GM19099 (cell line): ENCODE data around the gene TCF3.

Experiments
- POLR2A ChIP-seq: IDR thresholded peaks from 3 replicates; pipeline ENCODE4 v1.6.1; 2011; ENCODE audit warnings: low read depth; ENCODE audit not compliant: insufficient read length; ENCODE audit errors: extremely low read depth

TCF3 gene

DNA sequence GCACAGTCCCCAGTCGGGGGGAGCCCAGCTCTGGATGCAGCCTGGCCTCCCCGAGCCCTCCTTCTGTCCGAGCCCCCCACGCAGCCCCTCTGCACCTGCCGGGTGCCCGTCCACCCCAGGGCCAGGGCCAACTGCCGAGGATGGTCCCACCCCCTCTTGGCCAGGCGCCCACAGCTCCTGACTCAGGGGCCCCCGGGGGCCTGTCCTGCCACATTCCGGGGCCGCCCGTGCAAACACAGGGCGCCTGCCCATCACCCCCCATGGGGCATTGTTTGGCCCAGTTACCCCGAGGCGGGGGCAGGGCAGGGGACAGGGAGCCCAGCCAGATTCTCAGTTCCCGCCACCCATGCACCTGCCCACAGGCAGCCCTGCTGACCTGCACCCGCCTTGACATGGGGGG is 5.3 kb upstream of the TCF3 start:
- no peak for TF ChIP-seq POLR2A

DNA sequence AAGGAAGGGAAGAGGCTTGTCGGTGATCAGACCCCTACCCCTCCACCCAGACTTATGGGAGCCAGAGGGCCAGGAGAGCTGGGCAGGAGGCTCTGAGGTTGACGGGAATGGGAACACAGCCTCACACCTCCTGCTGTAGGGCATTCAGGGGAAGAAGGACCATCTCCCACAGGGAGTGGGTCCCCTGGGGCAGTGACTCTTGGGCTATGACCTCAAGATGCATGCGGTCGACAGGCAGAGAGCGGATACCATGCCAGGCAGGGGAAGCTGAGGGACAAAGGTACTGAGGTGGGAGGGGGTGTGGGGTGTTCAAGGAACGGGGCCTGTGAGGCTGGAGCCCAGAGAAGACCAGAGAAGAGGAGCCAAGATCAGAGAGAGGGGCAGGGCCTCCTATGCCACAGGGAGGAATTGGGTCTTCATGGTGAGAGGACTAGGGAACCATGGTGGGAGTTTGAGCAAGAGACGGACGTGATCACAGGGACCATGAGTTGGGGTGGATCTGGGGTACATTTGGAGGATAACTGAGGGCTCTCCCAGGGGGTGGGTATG is 4.6 kb upstream of the TCF3 start:
- TF ChIP-seq POLR2A = no peak

DNA sequence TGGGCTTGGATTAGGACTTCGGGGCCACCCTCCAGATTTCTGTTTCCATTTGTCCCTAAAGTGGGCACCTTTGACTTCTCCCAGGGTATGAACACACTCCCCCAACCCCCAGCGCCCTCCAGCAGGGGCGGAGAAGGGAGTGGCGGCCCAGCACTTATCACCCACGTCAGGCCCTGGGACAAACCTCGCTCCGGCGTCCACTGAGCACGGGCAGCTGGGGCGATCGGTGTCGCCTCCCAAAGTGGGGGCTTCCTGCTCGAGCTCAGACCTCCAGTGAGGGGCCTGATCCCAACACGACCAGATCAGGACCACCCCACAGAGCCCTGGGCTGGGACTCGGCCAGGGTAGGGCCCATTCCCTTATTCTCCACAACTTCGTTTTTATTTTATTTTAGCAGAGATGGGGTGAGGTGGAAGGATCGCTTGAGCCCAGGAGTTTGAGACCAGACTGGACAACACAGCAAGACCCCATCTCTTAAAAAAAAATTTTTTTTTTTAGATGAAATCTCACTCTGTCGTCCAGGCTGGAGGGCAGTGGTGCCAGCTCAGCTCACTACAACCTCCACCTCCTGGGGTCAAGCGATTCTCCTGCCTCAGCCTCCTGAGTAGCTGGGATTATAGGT is 3.7 kb upstream of the TCF3 start:
- no peak for TF ChIP-seq POLR2A

DNA sequence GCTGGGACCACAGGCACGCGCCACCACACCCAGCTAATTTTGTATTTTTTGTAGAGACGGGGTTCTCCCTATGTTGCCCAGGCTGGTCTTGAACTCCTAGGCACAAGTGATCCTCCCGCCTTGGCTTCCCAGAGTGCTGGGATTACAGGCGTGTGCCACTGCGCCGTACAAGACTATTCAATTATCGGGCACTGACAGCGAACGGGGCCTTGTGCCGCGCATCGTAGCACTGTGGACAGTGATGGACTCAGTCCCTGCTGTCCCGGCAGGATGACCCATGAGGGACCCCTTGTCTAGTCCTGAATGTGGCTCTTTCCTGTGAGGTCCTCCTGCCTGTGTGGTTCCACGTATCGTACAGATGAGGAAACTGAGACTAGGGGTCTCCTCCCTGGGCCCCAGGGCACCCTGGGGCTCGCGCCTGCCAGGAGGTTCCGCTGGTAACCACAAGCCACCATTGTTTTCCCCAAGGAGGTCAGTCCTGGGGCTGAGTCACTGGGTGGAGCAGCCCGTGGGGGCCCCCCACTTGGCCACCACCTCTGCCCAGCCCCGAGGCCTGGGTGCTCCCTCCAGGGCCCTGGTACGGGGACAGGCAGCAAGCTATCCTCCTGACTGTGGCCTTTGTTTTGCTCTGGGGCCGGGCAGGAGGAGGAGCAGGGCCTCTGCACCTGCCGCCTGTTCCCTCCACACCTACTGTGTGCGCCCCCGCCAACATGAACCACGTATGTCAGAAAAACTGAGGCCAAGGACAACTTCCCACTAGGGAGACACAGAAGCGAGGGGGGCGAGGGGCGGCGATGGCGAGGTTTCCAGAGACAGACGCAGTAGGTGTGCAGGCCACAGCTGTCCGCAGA is 2.9 kb upstream of the TCF3 start:
- no peak for TF ChIP-seq POLR2A

DNA sequence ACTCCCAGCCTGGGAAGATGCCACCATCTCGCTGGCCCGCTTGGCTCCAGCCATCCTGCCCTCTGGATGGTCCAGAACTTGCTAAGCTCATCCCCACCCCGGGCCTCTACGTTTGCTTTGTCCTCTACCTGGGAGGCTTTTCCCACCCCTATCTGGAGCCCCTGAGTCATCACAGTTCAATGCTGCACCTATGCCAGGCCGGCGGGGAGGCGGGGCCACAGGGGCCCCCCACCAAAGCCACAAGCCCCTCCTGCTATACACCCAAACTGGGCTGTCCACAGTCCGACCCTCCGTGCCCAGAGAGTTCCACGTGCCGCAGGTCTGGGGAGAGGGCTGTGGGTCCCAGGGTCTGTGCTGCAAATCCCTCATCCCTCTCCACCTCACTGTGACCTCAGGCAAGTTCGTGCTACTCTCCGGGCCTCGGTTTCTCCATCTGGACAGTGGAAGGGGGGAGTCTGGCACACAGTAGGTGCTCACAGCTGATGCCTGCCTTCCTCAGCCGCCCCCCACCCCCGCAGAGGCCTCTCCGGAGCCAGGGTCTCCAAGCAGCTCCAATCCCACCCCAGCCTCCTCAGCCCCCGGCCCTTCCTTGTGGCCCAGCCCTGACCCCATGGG is 1.9 kb upstream of the TCF3 start:
- no peak for TF ChIP-seq POLR2A

DNA sequence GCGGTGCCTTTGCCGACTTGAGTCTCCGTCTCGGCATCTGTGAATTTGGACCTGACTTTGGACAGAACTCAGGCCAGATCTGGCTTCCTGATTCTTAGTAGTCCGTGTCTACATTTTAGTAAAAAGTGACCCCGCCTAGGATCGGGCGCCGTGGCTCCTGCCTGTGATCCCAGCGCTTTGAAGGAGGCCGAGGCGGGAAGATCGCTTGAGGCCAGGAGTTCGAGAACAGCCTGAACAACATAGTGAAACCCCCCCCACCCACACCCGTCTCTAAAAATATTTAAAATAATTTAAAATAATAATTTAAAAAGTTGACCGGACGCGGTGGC is 849 bp upstream of the TCF3 start:
- no peak for TF ChIP-seq POLR2A

DNA sequence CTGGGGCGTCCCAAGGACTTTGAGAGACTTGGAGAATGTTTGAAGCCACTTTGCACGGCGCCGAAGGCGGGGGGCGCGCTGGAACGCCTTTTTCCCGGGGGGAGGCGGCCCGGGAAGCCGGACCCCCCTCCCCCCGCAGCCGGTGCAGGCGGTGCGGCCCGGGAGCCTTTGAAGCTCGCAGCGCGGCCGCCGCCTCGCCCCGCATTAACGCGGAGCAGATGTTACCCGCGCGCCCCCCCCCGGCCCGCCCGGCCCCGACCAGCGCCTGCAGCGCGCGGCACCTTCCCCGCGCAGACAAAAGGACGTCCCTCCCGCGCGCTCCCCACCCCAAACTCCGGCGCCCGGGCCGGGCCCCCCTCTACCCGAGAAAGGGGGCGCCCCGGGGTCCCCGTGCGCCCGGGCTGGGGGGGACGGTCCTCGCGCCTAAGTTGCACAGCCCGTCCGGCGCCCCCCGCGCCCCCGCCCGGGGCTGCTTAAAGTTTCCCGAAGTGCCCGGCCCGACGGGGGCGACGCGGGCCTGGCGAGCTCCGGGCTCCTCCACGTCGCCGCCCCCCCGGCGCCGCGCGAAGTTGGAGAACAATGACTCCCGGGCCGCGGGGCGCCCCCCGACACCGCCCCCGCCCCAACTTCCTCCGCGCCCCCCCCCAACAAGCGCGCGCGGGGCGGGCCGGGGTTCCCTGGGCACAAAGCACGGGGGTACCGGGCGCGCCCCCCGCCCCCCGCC is 685 bp downstream of the TCF3 start:
- TF ChIP-seq POLR2A = no peak

DNA sequence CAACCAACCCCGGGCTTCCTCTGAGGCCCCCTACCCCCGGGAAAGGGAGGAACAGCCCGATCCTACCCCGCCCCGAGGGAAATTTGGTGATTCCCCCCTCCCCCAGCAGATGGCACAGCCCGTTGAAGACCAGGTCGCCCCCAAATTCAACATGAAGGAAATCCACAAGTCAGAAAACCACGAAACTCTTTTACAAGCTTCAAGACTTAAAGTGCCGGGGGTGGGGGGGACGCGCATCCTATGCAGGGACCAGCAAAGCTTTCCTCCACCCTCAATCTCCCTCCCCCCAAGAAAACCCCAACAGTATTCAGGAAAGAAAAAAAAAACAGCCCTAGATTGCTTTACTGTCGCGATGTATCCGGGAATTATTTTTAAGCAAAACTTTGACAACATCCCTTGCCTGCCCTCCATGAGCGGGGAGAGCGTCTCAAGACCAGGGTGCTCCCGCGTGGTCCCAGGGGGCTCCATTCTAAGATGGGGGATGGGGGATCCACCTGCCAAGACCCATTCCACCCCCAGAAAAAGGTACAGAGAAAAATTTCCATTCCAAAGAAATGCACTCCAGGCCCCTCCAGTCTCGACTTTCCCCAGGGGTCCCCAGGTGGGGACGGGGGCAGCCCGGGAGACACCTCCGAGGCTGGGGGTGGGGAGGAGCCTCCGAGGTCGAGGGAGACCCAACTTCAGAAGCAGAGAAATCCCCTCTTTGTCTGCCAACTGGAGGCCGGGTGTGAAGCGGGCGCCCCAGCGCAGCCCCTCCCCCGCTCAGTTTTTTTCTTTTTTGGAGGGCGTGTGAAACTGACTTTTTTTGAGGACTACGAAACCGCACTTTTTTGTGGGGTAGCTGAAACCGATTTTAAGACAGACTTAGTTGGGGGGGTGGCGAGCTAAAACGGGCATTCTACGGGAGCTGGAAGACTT is 1.5 kb downstream of the TCF3 start:
- TF ChIP-seq POLR2A = peak; percentile 41

DNA sequence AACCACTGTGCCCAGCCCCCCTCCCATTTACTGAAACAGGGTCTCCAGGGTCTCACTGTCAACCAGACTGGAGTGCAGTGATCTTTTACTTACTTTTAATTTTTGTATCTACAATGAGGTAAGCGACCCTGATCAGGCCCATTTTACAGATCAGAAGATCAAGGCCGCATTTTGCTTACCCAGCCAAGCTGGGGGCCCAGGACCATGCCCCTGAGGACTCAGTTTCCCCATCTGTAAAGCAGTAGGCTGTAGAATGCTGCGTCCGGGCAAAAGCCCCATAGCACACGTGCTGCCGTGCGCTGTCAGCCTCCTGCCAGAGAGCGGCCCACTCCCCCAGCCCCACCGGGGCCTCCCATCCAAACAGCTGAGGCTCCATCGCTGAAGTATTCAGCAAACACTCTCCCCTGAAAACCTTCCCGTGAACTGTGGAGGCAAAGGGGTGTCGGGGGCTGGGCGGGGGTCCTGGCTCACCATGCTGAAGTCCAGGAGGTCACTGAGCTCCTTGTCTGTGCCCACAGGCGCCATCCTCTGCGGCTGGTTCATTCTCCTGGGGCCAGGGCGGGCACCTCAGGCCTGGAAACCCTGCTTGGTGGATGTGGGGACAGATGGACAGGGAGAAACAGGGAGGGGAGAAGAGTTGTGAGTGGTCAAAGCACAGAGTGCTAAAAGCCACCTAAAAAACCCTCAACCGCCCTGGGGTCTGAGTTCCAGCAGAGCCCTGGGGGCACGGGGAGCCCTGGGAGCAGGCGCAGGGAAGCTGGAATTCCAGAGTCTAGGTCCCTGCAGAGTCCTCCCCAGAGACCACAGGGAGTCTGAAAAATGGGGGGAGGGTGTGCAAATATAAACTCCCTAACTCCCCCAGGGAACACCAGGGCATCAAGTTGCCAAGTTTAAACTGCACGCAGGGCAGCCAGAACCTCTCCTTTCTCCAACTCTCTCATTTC is 2.4 kb downstream of the TCF3 start:
- no peak for TF ChIP-seq POLR2A

DNA sequence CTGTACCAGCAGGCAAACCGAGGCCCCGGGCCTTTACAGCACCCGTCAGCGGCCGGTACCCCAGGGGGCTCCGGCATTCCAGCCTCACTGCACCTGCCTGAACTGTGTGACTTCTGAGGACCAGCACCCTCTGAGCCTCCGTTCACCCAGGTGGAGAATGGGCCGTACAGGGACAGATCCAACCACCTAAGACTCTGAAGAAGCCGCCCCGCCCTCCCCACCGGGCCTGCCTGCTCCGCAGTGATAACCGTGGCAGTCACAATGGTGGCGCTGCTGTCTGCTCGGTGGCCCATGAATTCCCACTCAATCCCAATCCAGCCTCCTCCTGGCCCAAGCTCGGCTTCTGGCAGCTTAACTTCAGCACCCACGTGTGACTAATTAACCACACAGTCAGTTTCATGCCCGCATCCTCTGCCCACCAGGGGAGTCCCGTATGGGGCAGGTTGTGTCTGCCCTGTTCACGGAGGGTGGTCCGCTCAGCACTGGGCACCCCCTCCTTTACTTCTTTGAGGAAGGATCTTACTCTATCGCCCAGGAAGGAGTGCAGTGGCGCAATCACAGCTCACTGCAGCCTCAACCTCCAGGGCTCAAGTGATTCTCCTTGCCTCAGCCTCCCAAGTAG is 3.4 kb downstream of the TCF3 start:
- peak; percentile 43 for TF ChIP-seq POLR2A

DNA sequence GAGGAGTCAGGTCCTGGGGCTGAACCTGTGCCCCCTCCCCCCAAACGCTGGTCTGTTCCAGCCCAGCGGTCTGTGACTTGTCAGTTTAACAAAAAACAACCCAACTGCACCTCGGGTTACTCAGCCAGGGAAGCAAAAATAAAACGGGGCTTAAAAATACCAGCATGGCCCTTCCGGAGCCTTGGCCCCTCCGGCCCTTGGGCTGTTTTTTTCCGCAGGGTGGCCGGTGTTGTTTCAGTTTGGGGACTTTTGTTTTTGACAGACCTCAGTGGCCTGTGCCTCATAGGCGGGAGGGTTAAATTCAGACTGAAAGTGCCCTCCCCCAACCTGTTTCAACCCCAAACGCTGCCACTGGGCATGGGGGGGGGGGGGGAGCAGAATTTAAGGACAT is 4.0 kb downstream of the TCF3 start:
- no peak for TF ChIP-seq POLR2A

DNA sequence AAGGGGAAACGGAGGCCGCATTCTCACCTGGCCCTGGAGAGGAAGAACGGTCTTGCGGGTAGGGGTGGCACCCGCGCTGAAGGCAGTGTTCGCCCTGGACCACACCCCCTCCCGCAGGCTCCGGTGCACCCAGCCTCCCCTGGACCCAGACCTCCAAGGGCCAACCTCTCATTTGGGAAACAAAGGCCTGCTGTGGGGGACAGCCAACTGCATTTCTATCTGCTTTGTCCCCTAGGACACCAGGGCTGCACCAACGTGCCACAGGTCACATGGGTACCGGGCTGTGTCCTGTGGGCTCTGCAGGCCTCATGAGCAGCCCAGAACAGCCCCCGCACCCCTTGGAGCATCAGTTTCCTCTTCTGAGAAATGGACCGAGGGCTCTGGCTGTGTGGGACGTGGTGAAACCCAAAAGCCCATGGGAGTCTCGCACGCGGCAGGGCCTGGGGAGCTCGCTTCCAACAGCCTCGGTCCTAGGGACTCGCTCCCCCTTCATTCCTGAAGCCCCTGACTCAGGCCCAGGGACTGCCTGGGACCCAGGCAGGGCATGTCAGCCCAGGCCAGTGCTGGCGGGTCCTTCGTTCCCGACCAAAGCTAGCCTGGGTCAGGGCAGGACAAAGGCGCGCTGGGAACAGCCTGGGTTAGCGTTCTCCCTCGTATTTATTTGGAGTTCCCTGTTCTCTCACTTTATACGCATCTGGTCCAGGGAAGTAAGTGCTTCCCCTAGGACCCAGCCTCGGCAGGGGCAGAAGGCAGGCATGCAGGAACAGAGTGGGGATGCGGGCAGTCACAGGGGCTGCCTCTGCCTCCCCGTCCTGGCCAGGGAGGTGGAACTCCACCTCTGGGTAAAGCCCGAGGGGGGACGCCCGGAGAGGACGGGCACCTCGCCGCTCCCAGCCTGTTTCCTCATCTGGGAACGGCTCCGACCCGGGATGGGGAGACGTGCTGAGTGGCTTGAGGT is 4.6 kb downstream of the TCF3 start:
- no peak for TF ChIP-seq POLR2A
